ENCODE measurements around the gene SFRP2. TPM values are rescaled to one million over a fixed set of nuclear protein-coding genes. Genes with fewer than 3 reads are reported as not detected.

Gene SFRP2
- polyA plus RNA-seq, 3 donors = not detected

- H3K36me3 ChIP-seq (replicated peaks in 1 of 2; ENCODE audit: control insufficient read depth in 1 of 2, insufficient read depth in 2 of 2, low read length in 2 of 2) = no peaks in the 10 kb centered on the region
- peaks cover 0 to 29% (median 20%) of the 10 kb centered on the region in 7 donors for H3K9me3 Mint-ChIP-seq
- H3K27me3 Mint-ChIP-seq (ENCODE audit: low read depth in 3 of 3) = peaks cover 86 to 97% (median 94%) of the 10 kb centered on the region in 3 donors
- H3K27ac Mint-ChIP-seq = peak overlapping the region in 2 of 7 donors; percentile 35 to 79
- H3K4me1 Mint-ChIP-seq = peaks cover 46% of the 10 kb centered on the region
- peaks cover 4 to 9% of the 10 kb centered on the region in 2 donors for H3K36me3 Mint-ChIP-seq
- TF ChIP-seq CTCF (IDR thresholded peaks at IDR 0.05) = no peak
- no peak overlapping the region for H2AFZ ChIP-seq (ENCODE audit: insufficient read depth, low read depth, low read length, poor library complexity, severe bottlenecking)
- no peak overlapping the region for H3K4me2 ChIP-seq (replicated peaks; ENCODE audit: extremely low read depth, low read length, poor library complexity, severe bottlenecking)
- H3K27me3 ChIP-seq (ENCODE audit: control insufficient read depth in 2 of 2, insufficient read depth in 2 of 2, low read length in 2 of 2) = peaks cover 88 to 99% of the 10 kb centered on the region in 2 donors
- 0% methylated on average over 1 of the region's 5 CpGs for WGBS (ENCODE audit: insufficient coverage)
- H3K27ac ChIP-seq (ENCODE audit: low read depth in 1 of 2, low read length in 2 of 2) = no peak overlapping the region
- H3K9me3 ChIP-seq (replicated peaks in 1 of 2; ENCODE audit: control insufficient read depth in 1 of 2, insufficient read depth in 1 of 2, low read length in 2 of 2) = peaks cover 0 to 48% of the 10 kb centered on the region in 2 donors
- no peaks in the 10 kb centered on the region for H4K20me1 ChIP-seq (ENCODE audit: insufficient read depth, low read length)
- intact Hi-C loops (cut with micrococcal nuclease) = no loop called here
- no peaks in the 10 kb centered on the region for H3K79me2 ChIP-seq (ENCODE audit: insufficient read depth, low read length)
- peak overlapping the region in 1 of 2 donors; percentile 85 for H3K4me3 Mint-ChIP-seq
- H3K9ac ChIP-seq (ENCODE audit: insufficient read depth, low read length, poor library complexity, severe bottlenecking) = no peak overlapping the region
- H3K4me1 ChIP-seq (ENCODE audit: control insufficient read depth in 1 of 2, insufficient read depth in 2 of 2, low read length in 2 of 2) = peaks cover 24 to 42% of the 10 kb centered on the region in 2 donors
- no peak overlapping the region for H3K4me3 ChIP-seq (replicated peaks in 1 of 3; ENCODE audit: low read depth in 2 of 3, low read length in 3 of 3)
- DNase-seq = no peak
Measured at GRCh38 chr4:153787575-153787974, 1.3 kb downstream of the SFRP2 start.

GRCh38 chr4:153787061-153787560 is 1.8 kb downstream of the SFRP2 start:
- H3K4me3 ChIP-seq (replicated peaks in 1 of 3; ENCODE audit: low read depth in 2 of 3, low read length in 3 of 3) = no peak overlapping the region
- WGBS (ENCODE audit: insufficient coverage) = no CpG with 5 or more reads among the region's 1 CpG
- H3K4me1 ChIP-seq (ENCODE audit: control insufficient read depth in 1 of 2, insufficient read depth in 2 of 2, low read length in 2 of 2) = peaks cover 19 to 37% of the 10 kb centered on the region in 2 donors
- H3K79me2 ChIP-seq (ENCODE audit: insufficient read depth, low read length) = no peaks in the 10 kb centered on the region
- H3K9ac ChIP-seq (ENCODE audit: insufficient read depth, low read length, poor library complexity, severe bottlenecking) = no peak overlapping the region
- peak overlapping the region in 1 of 2 donors; percentile 67 for H3K4me3 Mint-ChIP-seq
- DNase-seq = no peak
- peaks cover 0 to 29% (median 17%) of the 10 kb centered on the region in 7 donors for H3K9me3 Mint-ChIP-seq
- H3K27me3 ChIP-seq (ENCODE audit: control insufficient read depth in 2 of 2, insufficient read depth in 2 of 2, low read length in 2 of 2) = peaks cover 87 to 99% of the 10 kb centered on the region in 2 donors
- no peak overlapping the region for H3K4me2 ChIP-seq (replicated peaks; ENCODE audit: extremely low read depth, low read length, poor library complexity, severe bottlenecking)
- no peak for TF ChIP-seq CTCF (IDR thresholded peaks at IDR 0.05)
- no peak overlapping the region for H2AFZ ChIP-seq (ENCODE audit: insufficient read depth, low read depth, low read length, poor library complexity, severe bottlenecking)
- no peak overlapping the region for H3K27ac Mint-ChIP-seq
- peaks cover 4 to 9% of the 10 kb centered on the region in 2 donors for H3K36me3 Mint-ChIP-seq
- intact Hi-C loops (cut with micrococcal nuclease) = no loop called here
- peaks cover 84 to 94% (median 90%) of the 10 kb centered on the region in 3 donors for H3K27me3 Mint-ChIP-seq (ENCODE audit: low read depth in 3 of 3)
- H4K20me1 ChIP-seq (ENCODE audit: insufficient read depth, low read length) = no peaks in the 10 kb centered on the region
- H3K36me3 ChIP-seq (replicated peaks in 1 of 2; ENCODE audit: control insufficient read depth in 1 of 2, insufficient read depth in 2 of 2, low read length in 2 of 2) = no peaks in the 10 kb centered on the region
- H3K4me1 Mint-ChIP-seq = peaks cover 42% of the 10 kb centered on the region
- no peak overlapping the region for H3K27ac ChIP-seq (ENCODE audit: low read depth in 1 of 2, low read length in 2 of 2)
- peaks cover 0 to 44% of the 10 kb centered on the region in 2 donors for H3K9me3 ChIP-seq (replicated peaks in 1 of 2; ENCODE audit: control insufficient read depth in 1 of 2, insufficient read depth in 1 of 2, low read length in 2 of 2)

Data from CD14-positive monocyte (primary cell).